ENCODE results near the gene PGLYRP4.

PGLYRP4 gene

GRCh38 chr1:153353226-153353947 lies 4.7 kb upstream of the PGLYRP4 start:
- ChIA-PET CTCF (interaction anchor here (0.7 to 11.6 kb wide), 41 partner anchors 10 to 806 kb away, joined by 3 to 259 read pairs (median 5); partner anchors contain the start of genes CREB3L4, PGLYRP3, RAB13 and S100A1), POLR2A (interaction anchor here (1.3 kb wide), 1 partner anchor 637 kb away, joined by 3 read pairs; no protein-coding TSS in a partner anchor)
- TF ChIP-seq PRDM2 (tag by site-specific recombination; IDR thresholded peaks at IDR 0.05; ENCODE audit: borderline replicate concordance), result no peak
- TF ChIP-seq ZBTB26 (tag by site-specific recombination; optimal IDR thresholded peaks at IDR 0.05), result no peak
- TF ChIP-seq ZNF350 (tag by site-specific recombination; IDR thresholded peaks at IDR 0.05), result no peak
- TF ChIP-seq ZNF223 (tag by site-specific recombination; IDR thresholded peaks at IDR 0.05), result no peak
- no peak for TF ChIP-seq ZNF580 (tag by site-specific recombination; IDR thresholded peaks at IDR 0.05)
- no peak for TF ChIP-seq ZNF311 (tag by site-specific recombination; IDR thresholded peaks at IDR 0.05; ENCODE audit: borderline replicate concordance)
- TF ChIP-seq ZNF398 (tag by site-specific recombination; IDR thresholded peaks at IDR 0.05), result no peak
- TF ChIP-seq ZNF146 (tag by site-specific recombination; IDR thresholded peaks at IDR 0.05), result no peak
- no peak for TF ChIP-seq SETDB1 (IDR thresholded peaks at IDR 0.05; ENCODE audit: insufficient read length, low read length)
- TF ChIP-seq ZNF266 (tag by site-specific recombination; IDR thresholded peaks at IDR 0.05; ENCODE audit: low read depth), result no peak
- no peak for TF ChIP-seq ZBTB10 (tag by site-specific recombination; IDR thresholded peaks at IDR 0.05)
- TF ChIP-seq PRDM4 (tag by site-specific recombination; IDR thresholded peaks at IDR 0.05), result no peak
- TF ChIP-seq ZIC2 (tag by site-specific recombination; IDR thresholded peaks at IDR 0.05), result no peak
- no peak for TF ChIP-seq ZNF561 (tag by site-specific recombination; IDR thresholded peaks at IDR 0.05; ENCODE audit: borderline replicate concordance)
- TF ChIP-seq ZNF121 (tag by site-specific recombination; IDR thresholded peaks at IDR 0.05), result no peak
- TF ChIP-seq ZNF544 (tag by site-specific recombination; IDR thresholded peaks at IDR 0.05), result no peak
- no peak for TF ChIP-seq SCRT1 (tag by site-specific recombination; IDR thresholded peaks at IDR 0.05; ENCODE audit: borderline replicate concordance)
- Histone ChIP-seq H3K36me3 (ENCODE audit: control insufficient read depth in 2 of 2, insufficient read depth in 1 of 2, low read length in 2 of 2) (no peaks in the 10 kb centered on the region), H3K27ac (ENCODE audit: extremely low read depth, low read depth, low read length) (no peak overlapping the region), H3K9me3 (ENCODE audit: control insufficient read depth, insufficient read depth, low read depth, low read length) (no peaks in the 10 kb centered on the region), H3K4me3 (ENCODE audit: low read depth, low read length) (no peak overlapping the region), H3K4me1 (ENCODE audit: control insufficient read depth, insufficient read depth, low read length) (no peaks in the 10 kb centered on the region)

Data from HEK293 (cell line).